ENCODE data around the gene ARMH4. TPM values are rescaled to one million over a fixed set of nuclear protein-coding genes. Genes with fewer than 3 reads are reported as not detected.

The ARMH4 gene
- total and polyA plus RNA-seq, 4 donors = 0.38 to 3.2 (median 0.54) TPM

- H3K27me3 ChIP-seq (ENCODE audit: control insufficient read depth in 4 of 4, insufficient read depth in 4 of 4, low read length in 3 of 4) = peaks cover 0 to 3% (median 0%) of the 10 kb centered on the region in 4 donors
- H3K36me3 ChIP-seq (ENCODE audit: control insufficient read depth in 4 of 4, insufficient read depth in 3 of 4, low read depth in 1 of 4, low read length in 3 of 4) = no peaks in the 10 kb centered on the region
- no peak overlapping the region for H3K4me3 ChIP-seq (ENCODE audit: low read depth in 1 of 3, low read length in 3 of 3)
- no peaks in the 10 kb centered on the region for H3K9me3 ChIP-seq (ENCODE audit: control insufficient read depth in 4 of 4, low read length in 3 of 4)
- H3K9ac ChIP-seq (ENCODE audit: low read depth in 1 of 2, low read length in 2 of 2) = no peak overlapping the region
- H3K27ac ChIP-seq (ENCODE audit: low read depth in 1 of 2, low read length in 2 of 2) = no peak overlapping the region
- 72% methylated on average over 3 of the region's 3 CpGs for WGBS
- TF ChIP-seq NR2F2 (IDR thresholded peaks at IDR 0.05) (no peak), MAX (IDR thresholded peaks at IDR 0.05) (no peak), FOXA2 (IDR thresholded peaks at IDR 0.05) (no peak), JUND (IDR thresholded peaks at IDR 0.05) (no peak), GABPA (IDR thresholded peaks at IDR 0.05 in 1 of 2, conservative IDR thresholded peaks at IDR 0.05 in 1 of 2) (no peak), SP1 (IDR thresholded peaks at IDR 0.05) (no peak), ZBTB33 (IDR thresholded peaks at IDR 0.05) (no peak), HNF4A (conservative IDR thresholded peaks at IDR 0.05) (no peak), RXRA (IDR thresholded peaks at IDR 0.05) (no peak), TAF1 (conservative IDR thresholded peaks at IDR 0.05) (no peak)
- TF ChIP-seq, protein P1, sequence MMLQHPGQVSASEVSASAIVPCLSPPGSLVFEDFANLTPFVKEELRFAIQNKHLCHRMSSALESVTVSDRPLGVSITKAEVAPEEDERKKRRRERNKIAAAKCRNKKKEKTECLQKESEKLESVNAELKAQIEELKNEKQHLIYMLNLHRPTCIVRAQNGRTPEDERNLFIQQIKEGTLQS (IDR thresholded peaks at IDR 0.05) = no peak
- TF ChIP-seq, protein P2, sequence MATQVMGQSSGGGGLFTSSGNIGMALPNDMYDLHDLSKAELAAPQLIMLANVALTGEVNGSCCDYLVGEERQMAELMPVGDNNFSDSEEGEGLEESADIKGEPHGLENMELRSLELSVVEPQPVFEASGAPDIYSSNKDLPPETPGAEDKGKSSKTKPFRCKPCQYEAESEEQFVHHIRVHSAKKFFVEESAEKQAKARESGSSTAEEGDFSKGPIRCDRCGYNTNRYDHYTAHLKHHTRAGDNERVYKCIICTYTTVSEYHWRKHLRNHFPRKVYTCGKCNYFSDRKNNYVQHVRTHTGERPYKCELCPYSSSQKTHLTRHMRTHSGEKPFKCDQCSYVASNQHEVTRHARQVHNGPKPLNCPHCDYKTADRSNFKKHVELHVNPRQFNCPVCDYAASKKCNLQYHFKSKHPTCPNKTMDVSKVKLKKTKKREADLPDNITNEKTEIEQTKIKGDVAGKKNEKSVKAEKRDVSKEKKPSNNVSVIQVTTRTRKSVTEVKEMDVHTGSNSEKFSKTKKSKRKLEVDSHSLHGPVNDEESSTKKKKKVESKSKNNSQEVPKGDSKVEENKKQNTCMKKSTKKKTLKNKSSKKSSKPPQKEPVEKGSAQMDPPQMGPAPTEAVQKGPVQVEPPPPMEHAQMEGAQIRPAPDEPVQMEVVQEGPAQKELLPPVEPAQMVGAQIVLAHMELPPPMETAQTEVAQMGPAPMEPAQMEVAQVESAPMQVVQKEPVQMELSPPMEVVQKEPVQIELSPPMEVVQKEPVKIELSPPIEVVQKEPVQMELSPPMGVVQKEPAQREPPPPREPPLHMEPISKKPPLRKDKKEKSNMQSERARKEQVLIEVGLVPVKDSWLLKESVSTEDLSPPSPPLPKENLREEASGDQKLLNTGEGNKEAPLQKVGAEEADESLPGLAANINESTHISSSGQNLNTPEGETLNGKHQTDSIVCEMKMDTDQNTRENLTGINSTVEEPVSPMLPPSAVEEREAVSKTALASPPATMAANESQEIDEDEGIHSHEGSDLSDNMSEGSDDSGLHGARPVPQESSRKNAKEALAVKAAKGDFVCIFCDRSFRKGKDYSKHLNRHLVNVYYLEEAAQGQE (IDR thresholded peaks at IDR 0.05) = no peak
- no peak for DNase-seq (ENCODE audit: low spot score)
- no peaks in the 10 kb centered on the region for H3K4me1 ChIP-seq (ENCODE audit: control insufficient read depth in 4 of 4, insufficient read depth in 4 of 4, low read length in 3 of 4)
Observed at GRCh38 chr14:57970594-57970993, 181.4 kb downstream of the ARMH4 start.

DNA sequence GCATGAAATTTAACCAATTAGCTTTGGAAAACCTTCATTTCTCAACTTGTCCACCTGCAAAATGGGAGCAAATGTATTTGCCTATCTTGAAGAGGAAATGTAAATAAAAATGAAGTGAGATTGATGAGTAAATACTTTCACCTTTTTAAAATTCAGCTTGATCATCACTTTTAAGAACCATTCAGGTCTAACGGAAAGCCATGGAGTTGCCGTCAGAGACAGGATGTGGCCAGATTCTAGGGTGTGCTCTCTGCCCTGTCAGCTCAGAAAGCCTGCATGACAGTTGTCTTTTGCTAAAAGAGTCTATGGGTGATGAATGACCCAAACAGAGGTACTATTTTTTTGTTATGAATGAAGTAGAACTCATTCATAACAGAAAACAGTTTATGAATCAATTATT, 181.8 kb downstream of the ARMH4 start:
- H3K9me3 ChIP-seq (ENCODE audit: control insufficient read depth in 4 of 4, low read length in 3 of 4) = no peaks in the 10 kb centered on the region
- no peak for DNase-seq (ENCODE audit: low spot score)
- peaks cover 0 to 3% (median 0%) of the 10 kb centered on the region in 4 donors for H3K27me3 ChIP-seq (ENCODE audit: control insufficient read depth in 4 of 4, insufficient read depth in 4 of 4, low read length in 3 of 4)
- H3K27ac ChIP-seq (ENCODE audit: low read depth in 1 of 2, low read length in 2 of 2) = no peak overlapping the region
- no peaks in the 10 kb centered on the region for H3K4me1 ChIP-seq (ENCODE audit: control insufficient read depth in 4 of 4, insufficient read depth in 4 of 4, low read length in 3 of 4)
- H3K36me3 ChIP-seq (ENCODE audit: control insufficient read depth in 4 of 4, insufficient read depth in 3 of 4, low read depth in 1 of 4, low read length in 3 of 4) = no peaks in the 10 kb centered on the region
- 80% methylated on average over 2 of the region's 2 CpGs for WGBS
- H3K9ac ChIP-seq (ENCODE audit: low read depth in 1 of 2, low read length in 2 of 2) = no peak overlapping the region
- no peak overlapping the region for H3K4me3 ChIP-seq (ENCODE audit: low read depth in 1 of 3, low read length in 3 of 3)
- TF ChIP-seq RXRA (IDR thresholded peaks at IDR 0.05) = no peak
- no peak for TF ChIP-seq SP1 (IDR thresholded peaks at IDR 0.05)
- no peak for TF ChIP-seq NR2F2 (IDR thresholded peaks at IDR 0.05)
- TF ChIP-seq YY1 (IDR thresholded peaks at IDR 0.05) = no peak
- no peak for TF ChIP-seq CTCF (IDR thresholded peaks at IDR 0.05; ENCODE audit: low read depth, low read length, missing input control)
- no peak for TF ChIP-seq MAX (IDR thresholded peaks at IDR 0.05)
- TF ChIP-seq EGR1 (IDR thresholded peaks at IDR 0.05; ENCODE audit: low read depth in 2 of 2) = no peak
- TF ChIP-seq ZBTB33 (IDR thresholded peaks at IDR 0.05) = no peak
- TF ChIP-seq, protein P2 (IDR thresholded peaks at IDR 0.05) = no peak
- no peak for TF ChIP-seq FOXA1 (IDR thresholded peaks at IDR 0.05)
- TF ChIP-seq, protein P1 (IDR thresholded peaks at IDR 0.05) = no peak
- TF ChIP-seq TAF1 (conservative IDR thresholded peaks at IDR 0.05) = no peak
- TF ChIP-seq HNF4A (conservative IDR thresholded peaks at IDR 0.05) = no peak
- TF ChIP-seq RAD21 (IDR thresholded peaks at IDR 0.05) = no peak
- TF ChIP-seq FOXA2 (IDR thresholded peaks at IDR 0.05) = no peak

Measured in liver (tissue), 9 donors.